Left forelimb (tissue), 1 donor: ENCODE data around the gene EOLA2.
"Not testable (repeated sequence)": the region's sequence is repeated elsewhere in the genome, so short reads cannot be mapped to it uniquely, and the experiment has no call there.

Experiments
- DNase-seq: peaks from one replicate; pipeline ENCODE4 v3.0.0-alpha.2; 2018; ENCODE audit warnings: low spot score

EOLA2 gene

GRCh38 chrX:149932970-149933369, 5.3 kb downstream of the EOLA2 start:
- not testable (repeated sequence) for DNase-seq

- DNase-seq, result not testable (repeated sequence)
Measured at GRCh38 chrX:149932150-149932549, 6.1 kb downstream of the EOLA2 start.

- not testable (repeated sequence) for DNase-seq
Measured at GRCh38 chrX:149931355-149931754, 6.9 kb downstream of the EOLA2 start.

GRCh38 chrX:149929400-149929799, 8.9 kb downstream of the EOLA2 start, which contains the start of gene HSFX4:
TSS of gene HSFX4 (plus strand) at chrX:149929573. CDS start at chrX:149929645, 72 bp downstream.
- DNase-seq, result not testable (repeated sequence)

- not testable (repeated sequence) for DNase-seq
Measured at GRCh38 chrX:149928635-149929034, 9.7 kb downstream of the EOLA2 start.

- not testable (repeated sequence) for DNase-seq
Measured at GRCh38 chrX:149927964-149928258, 10.4 kb downstream of the EOLA2 start.

- DNase-seq, result not testable (repeated sequence)
Measured at GRCh38 chrX:149927245-149927963, 10.9 kb downstream of the EOLA2 start.

GRCh38 chrX:149924434-149924833, 13.9 kb downstream of the EOLA2 start:
- DNase-seq, result not testable (repeated sequence)

- DNase-seq, result not testable (repeated sequence)
Measured at GRCh38 chrX:149923836-149924235, 14.5 kb downstream of the EOLA2 start.

- DNase-seq, result no peak
Measured at GRCh38 chrX:149916745-149917392, 21.4 kb downstream of the EOLA2 start.

- DNase-seq, result no peak
Measured at GRCh38 chrX:149910178-149910695, 28.1 kb downstream of the EOLA2 start.

GRCh38 chrX:149909324-149910177, 28.7 kb downstream of the EOLA2 start:
- no peak for DNase-seq

GRCh38 chrX:149908727-149909126, 29.6 kb downstream of the EOLA2 start:
- no peak for DNase-seq

GRCh38 chrX:149908308-149908707, 30.0 kb downstream of the EOLA2 start:
- no peak for DNase-seq

GRCh38 chrX:149903889-149904748, 34.2 kb downstream of the EOLA2 start:
- DNase-seq, result no peak

- DNase-seq, result no peak
Measured at GRCh38 chrX:149898554-149898953, 39.7 kb downstream of the EOLA2 start.

GRCh38 chrX:149890828-149891227, 47.5 kb downstream of the EOLA2 start:
- DNase-seq, result not testable (repeated sequence)
